ENCODE data around the gene ZNF581. TPM values are rescaled to one million over a fixed set of nuclear protein-coding genes. Genes with fewer than 3 reads are reported as not detected.

The ZNF581 gene
- total RNA-seq, 1 donor from 2014 or later: 30.0 TPM

- peak overlapping the region; percentile 94 for H3K27ac Mint-ChIP-seq (ENCODE audit: unreplicated experiment)
- peak overlapping the region; percentile 87 for H3K4me3 ChIP-seq (ENCODE audit: insufficient read depth, low read depth, low read length)
- no peak overlapping the region for H2AFZ ChIP-seq (ENCODE audit: low read depth, low read length)
- H3K9me3 Mint-ChIP-seq (ENCODE audit: unreplicated experiment): no peaks in the 10 kb centered on the region
- H3K27ac ChIP-seq (ENCODE audit: low read depth, low read length): peak overlapping the region; percentile 41
- peaks cover 5% of the 10 kb centered on the region for H3K36me3 Mint-ChIP-seq (ENCODE audit: low read depth, unreplicated experiment)
- H3K27me3 ChIP-seq (ENCODE audit: insufficient read depth, low read length): no peaks in the 10 kb centered on the region
- peaks cover 15% of the 10 kb centered on the region for H3K4me1 Mint-ChIP-seq (ENCODE audit: low read depth, unreplicated experiment)
- peak overlapping the region; percentile 100 for H3K4me2 ChIP-seq (ENCODE audit: low read length)
- peaks cover 21% of the 10 kb centered on the region for H4K20me1 ChIP-seq (ENCODE audit: insufficient read depth, low read length)
- TF ChIP-seq EZH2 (IDR thresholded peaks at IDR 0.05; ENCODE audit: insufficient read depth, low read length): no peak
- TF ChIP-seq, protein P1, sequence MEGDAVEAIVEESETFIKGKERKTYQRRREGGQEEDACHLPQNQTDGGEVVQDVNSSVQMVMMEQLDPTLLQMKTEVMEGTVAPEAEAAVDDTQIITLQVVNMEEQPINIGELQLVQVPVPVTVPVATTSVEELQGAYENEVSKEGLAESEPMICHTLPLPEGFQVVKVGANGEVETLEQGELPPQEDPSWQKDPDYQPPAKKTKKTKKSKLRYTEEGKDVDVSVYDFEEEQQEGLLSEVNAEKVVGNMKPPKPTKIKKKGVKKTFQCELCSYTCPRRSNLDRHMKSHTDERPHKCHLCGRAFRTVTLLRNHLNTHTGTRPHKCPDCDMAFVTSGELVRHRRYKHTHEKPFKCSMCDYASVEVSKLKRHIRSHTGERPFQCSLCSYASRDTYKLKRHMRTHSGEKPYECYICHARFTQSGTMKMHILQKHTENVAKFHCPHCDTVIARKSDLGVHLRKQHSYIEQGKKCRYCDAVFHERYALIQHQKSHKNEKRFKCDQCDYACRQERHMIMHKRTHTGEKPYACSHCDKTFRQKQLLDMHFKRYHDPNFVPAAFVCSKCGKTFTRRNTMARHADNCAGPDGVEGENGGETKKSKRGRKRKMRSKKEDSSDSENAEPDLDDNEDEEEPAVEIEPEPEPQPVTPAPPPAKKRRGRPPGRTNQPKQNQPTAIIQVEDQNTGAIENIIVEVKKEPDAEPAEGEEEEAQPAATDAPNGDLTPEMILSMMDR (IDR thresholded peaks at IDR 0.05; ENCODE audit: insufficient read depth, low read depth, low read length): no peak
- FAIRE-seq (no peak), DNase-seq (ENCODE audit: low read depth) (no peak)
- no peaks in the 10 kb centered on the region for H3K9me3 ChIP-seq (ENCODE audit: insufficient read depth, low read depth, low read length)
- H3K27me3 Mint-ChIP-seq (ENCODE audit: low read depth, unreplicated experiment): no peaks in the 10 kb centered on the region
- peak overlapping the region; percentile 97 for H3K4me3 Mint-ChIP-seq (ENCODE audit: unreplicated experiment)
- peaks cover 48% of the 10 kb centered on the region for H3K79me2 ChIP-seq (ENCODE audit: insufficient read depth, low read length)
- peak overlapping the region; percentile 92 for H3K9ac ChIP-seq (ENCODE audit: low read length)
- peaks cover 9% of the 10 kb centered on the region for H3K36me3 ChIP-seq (ENCODE audit: insufficient read depth, low read length)
- H3K4me1 ChIP-seq (ENCODE audit: insufficient read depth, low read length): peaks cover 41% of the 10 kb centered on the region
These were observed 863 bp downstream of the ZNF581 start for GRCh38 chr19:55644191-55644833.

- Histone ChIP-seq H3K9ac (ENCODE audit: low read length) (peak overlapping the region; percentile 92), H3K36me3 (ENCODE audit: insufficient read depth, low read length) (peaks cover 9% of the 10 kb centered on the region), H3K27me3 (ENCODE audit: insufficient read depth, low read length) (no peaks in the 10 kb centered on the region), H3K4me1 (ENCODE audit: insufficient read depth, low read length) (peaks cover 38% of the 10 kb centered on the region), H4K20me1 (ENCODE audit: insufficient read depth, low read length) (peaks cover 20% of the 10 kb centered on the region), H3K79me2 (ENCODE audit: insufficient read depth, low read length) (peaks cover 46% of the 10 kb centered on the region), H3K4me2 (ENCODE audit: low read length) (peak overlapping the region; percentile 100), H3K4me3 (ENCODE audit: insufficient read depth, low read depth, low read length) (peak overlapping the region; percentile 87), H3K9me3 (ENCODE audit: insufficient read depth, low read depth, low read length) (no peaks in the 10 kb centered on the region), H3K27ac (ENCODE audit: low read depth, low read length) (no peak overlapping the region), H2AFZ (ENCODE audit: low read depth, low read length) (no peak overlapping the region)
- H3K4me3 Mint-ChIP-seq (ENCODE audit: unreplicated experiment): peak overlapping the region; percentile 97
- H3K27ac Mint-ChIP-seq (ENCODE audit: unreplicated experiment): peak overlapping the region; percentile 75
- FAIRE-seq (no peak), DNase-seq (ENCODE audit: low read depth) (no peak)
- peaks cover 5% of the 10 kb centered on the region for H3K36me3 Mint-ChIP-seq (ENCODE audit: low read depth, unreplicated experiment)
- TF ChIP-seq, protein P1 (IDR thresholded peaks at IDR 0.05; ENCODE audit: insufficient read depth, low read depth, low read length): no peak
- no peak for TF ChIP-seq EZH2 (IDR thresholded peaks at IDR 0.05; ENCODE audit: insufficient read depth, low read length)
- H3K4me1 Mint-ChIP-seq (ENCODE audit: low read depth, unreplicated experiment): peaks cover 15% of the 10 kb centered on the region
- H3K27me3 Mint-ChIP-seq (ENCODE audit: low read depth, unreplicated experiment): no peaks in the 10 kb centered on the region
- no peaks in the 10 kb centered on the region for H3K9me3 Mint-ChIP-seq (ENCODE audit: unreplicated experiment)
These were observed 1.5 kb downstream of the ZNF581 start for GRCh38 chr19:55644842-55645511.

GRCh38 chr19:55645512-55645881 is 2.0 kb downstream of the ZNF581 start:
- Mint-ChIP-seq H3K27ac (ENCODE audit: unreplicated experiment) (peak overlapping the region; percentile 75), H3K4me3 (ENCODE audit: unreplicated experiment) (peak overlapping the region; percentile 62)
- H3K27me3 ChIP-seq (ENCODE audit: insufficient read depth, low read length): no peaks in the 10 kb centered on the region

More at GRCh38 chr19:55645512-55645881, 2.0 kb downstream of the ZNF581 start:
- Histone ChIP-seq H3K4me1 (ENCODE audit: insufficient read depth, low read length) (peaks cover 33% of the 10 kb centered on the region), H3K9me3 (ENCODE audit: insufficient read depth, low read depth, low read length) (no peaks in the 10 kb centered on the region), H3K79me2 (ENCODE audit: insufficient read depth, low read length) (peaks cover 46% of the 10 kb centered on the region), H4K20me1 (ENCODE audit: insufficient read depth, low read length) (peaks cover 20% of the 10 kb centered on the region), H3K36me3 (ENCODE audit: insufficient read depth, low read length) (peaks cover 9% of the 10 kb centered on the region), H3K9ac (ENCODE audit: low read length) (peak overlapping the region; percentile 33), H2AFZ (ENCODE audit: low read depth, low read length) (no peak overlapping the region), H3K4me3 (ENCODE audit: insufficient read depth, low read depth, low read length) (no peak overlapping the region), H3K27ac (ENCODE audit: low read depth, low read length) (no peak overlapping the region), H3K4me2 (ENCODE audit: low read length) (no peak overlapping the region)
- FAIRE-seq (no peak), DNase-seq (ENCODE audit: low read depth) (no peak)
- no peak for TF ChIP-seq EZH2 (IDR thresholded peaks at IDR 0.05; ENCODE audit: insufficient read depth, low read length)
- TF ChIP-seq, protein P1 (IDR thresholded peaks at IDR 0.05; ENCODE audit: insufficient read depth, low read depth, low read length): no peak
- Mint-ChIP-seq H3K27me3 (ENCODE audit: low read depth, unreplicated experiment) (no peaks in the 10 kb centered on the region), H3K4me1 (ENCODE audit: low read depth, unreplicated experiment) (peaks cover 15% of the 10 kb centered on the region), H3K36me3 (ENCODE audit: low read depth, unreplicated experiment) (peaks cover 6% of the 10 kb centered on the region), H3K9me3 (ENCODE audit: unreplicated experiment) (no peaks in the 10 kb centered on the region)
